Neural cell (in vitro differentiated cells): ENCODE results near the gene PRKCE.

Experiments
- EP300 ChIP-seq: fragments of 450-650 bp; conservative IDR thresholded peaks from 2 replicates; pipeline ENCODE4 v1.6.1; 2014; ENCODE audit warnings: antibody characterized with exemption, mild to moderate bottlenecking, moderate library complexity; ENCODE audit not compliant: poor library complexity, severe bottlenecking
- EZH2 ChIP-seq: fragments of 200-600, 300-800 bp; shearing (Covaris generic), sonication (generic); IDR thresholded peaks from 2 replicates; pipeline ENCODE4 v1.6.1; 2014; ENCODE audit warnings: antibody characterized with exemption, low read length, borderline replicate concordance, mild to moderate bottlenecking; ENCODE audit not compliant: insufficient read depth, poor library complexity, severe bottlenecking
- MXI1 ChIP-seq: fragments of 450-650 bp; conservative IDR thresholded peaks from 2 replicates; pipeline ENCODE4 v1.6.1; 2014; ENCODE audit warnings: antibody characterized with exemption, mild to moderate bottlenecking; ENCODE audit not compliant: poor library complexity, severe bottlenecking
- POLR2AphosphoS5 ChIP-seq: IDR thresholded peaks from 2 replicates; pipeline ENCODE4 v1.6.1; 2012
- RAD21 ChIP-seq: fragments of 450-650 bp; conservative IDR thresholded peaks from 2 replicates; pipeline ENCODE4 v1.6.1; 2014; ENCODE audit warnings: antibody characterized with exemption, mild to moderate bottlenecking, moderate library complexity
- SMC3 ChIP-seq: fragments of 450-650 bp; conservative IDR thresholded peaks from 2 replicates; pipeline ENCODE4 v1.6.1; 2014; ENCODE audit warnings: antibody characterized with exemption, mild to moderate bottlenecking, moderate library complexity; ENCODE audit not compliant: poor library complexity
- TAF1 ChIP-seq: IDR thresholded peaks from 2 replicates; pipeline ENCODE4 v1.6.1; 2012; ENCODE audit warnings: low read depth
- TF ChIP-seq, protein P1 (sequence below): fragments of 450-650 bp; IDR thresholded peaks from 2 replicates; pipeline ENCODE4 v1.5.1; 2014; ENCODE audit warnings: antibody characterized with exemption, mild to moderate bottlenecking, moderate library complexity; ENCODE audit not compliant: poor library complexity, severe bottlenecking
- TF ChIP-seq, protein P2 (sequence below): IDR thresholded peaks from 2 replicates; pipeline ENCODE4 v1.6.1; 2012; ENCODE audit warnings: borderline replicate concordance

DNA sequence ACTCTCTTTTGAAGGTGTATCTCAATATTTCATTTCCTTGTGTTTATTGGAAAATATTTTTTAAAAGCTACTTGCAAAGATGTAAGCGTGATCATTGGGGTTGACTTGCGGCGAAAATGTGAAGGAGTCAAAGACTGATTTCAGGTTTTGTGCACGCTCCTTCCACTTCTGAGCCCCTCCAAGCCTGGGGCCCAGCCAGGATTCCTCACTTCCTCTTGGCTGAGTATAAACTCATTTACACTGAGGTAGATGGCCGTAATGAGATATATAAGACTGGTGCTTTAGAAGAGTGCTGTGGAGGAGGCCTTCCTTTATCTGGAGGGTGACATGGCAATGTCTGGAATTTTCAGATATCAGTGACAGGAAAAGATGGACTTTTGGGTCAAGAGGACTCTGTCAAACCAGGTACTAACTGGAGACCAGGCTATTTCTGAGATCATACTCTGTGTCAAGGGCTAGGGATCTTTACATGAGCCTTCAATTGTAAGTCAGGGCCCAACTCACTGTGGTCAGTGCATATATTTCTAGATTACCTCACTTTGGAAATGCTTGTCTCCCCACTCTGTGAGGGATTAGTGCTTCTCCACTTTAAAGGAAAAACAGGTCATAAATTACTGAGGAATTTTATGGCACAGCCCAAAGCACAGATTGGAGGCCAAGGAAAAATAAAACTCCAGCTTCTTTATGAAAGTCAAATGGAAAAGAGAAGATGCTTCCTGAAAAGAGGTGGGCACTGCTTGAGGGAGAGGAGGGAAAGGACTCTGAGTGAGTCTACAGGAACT, 22.8 kb downstream of the PRKCE start:
- no peak for TF ChIP-seq POLR2AphosphoS5
- TF ChIP-seq EZH2, result no peak
- TF ChIP-seq RAD21, result no peak
- TF ChIP-seq, protein P1, sequence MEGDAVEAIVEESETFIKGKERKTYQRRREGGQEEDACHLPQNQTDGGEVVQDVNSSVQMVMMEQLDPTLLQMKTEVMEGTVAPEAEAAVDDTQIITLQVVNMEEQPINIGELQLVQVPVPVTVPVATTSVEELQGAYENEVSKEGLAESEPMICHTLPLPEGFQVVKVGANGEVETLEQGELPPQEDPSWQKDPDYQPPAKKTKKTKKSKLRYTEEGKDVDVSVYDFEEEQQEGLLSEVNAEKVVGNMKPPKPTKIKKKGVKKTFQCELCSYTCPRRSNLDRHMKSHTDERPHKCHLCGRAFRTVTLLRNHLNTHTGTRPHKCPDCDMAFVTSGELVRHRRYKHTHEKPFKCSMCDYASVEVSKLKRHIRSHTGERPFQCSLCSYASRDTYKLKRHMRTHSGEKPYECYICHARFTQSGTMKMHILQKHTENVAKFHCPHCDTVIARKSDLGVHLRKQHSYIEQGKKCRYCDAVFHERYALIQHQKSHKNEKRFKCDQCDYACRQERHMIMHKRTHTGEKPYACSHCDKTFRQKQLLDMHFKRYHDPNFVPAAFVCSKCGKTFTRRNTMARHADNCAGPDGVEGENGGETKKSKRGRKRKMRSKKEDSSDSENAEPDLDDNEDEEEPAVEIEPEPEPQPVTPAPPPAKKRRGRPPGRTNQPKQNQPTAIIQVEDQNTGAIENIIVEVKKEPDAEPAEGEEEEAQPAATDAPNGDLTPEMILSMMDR, result no peak
- no peak for TF ChIP-seq EP300
- TF ChIP-seq, protein P2, sequence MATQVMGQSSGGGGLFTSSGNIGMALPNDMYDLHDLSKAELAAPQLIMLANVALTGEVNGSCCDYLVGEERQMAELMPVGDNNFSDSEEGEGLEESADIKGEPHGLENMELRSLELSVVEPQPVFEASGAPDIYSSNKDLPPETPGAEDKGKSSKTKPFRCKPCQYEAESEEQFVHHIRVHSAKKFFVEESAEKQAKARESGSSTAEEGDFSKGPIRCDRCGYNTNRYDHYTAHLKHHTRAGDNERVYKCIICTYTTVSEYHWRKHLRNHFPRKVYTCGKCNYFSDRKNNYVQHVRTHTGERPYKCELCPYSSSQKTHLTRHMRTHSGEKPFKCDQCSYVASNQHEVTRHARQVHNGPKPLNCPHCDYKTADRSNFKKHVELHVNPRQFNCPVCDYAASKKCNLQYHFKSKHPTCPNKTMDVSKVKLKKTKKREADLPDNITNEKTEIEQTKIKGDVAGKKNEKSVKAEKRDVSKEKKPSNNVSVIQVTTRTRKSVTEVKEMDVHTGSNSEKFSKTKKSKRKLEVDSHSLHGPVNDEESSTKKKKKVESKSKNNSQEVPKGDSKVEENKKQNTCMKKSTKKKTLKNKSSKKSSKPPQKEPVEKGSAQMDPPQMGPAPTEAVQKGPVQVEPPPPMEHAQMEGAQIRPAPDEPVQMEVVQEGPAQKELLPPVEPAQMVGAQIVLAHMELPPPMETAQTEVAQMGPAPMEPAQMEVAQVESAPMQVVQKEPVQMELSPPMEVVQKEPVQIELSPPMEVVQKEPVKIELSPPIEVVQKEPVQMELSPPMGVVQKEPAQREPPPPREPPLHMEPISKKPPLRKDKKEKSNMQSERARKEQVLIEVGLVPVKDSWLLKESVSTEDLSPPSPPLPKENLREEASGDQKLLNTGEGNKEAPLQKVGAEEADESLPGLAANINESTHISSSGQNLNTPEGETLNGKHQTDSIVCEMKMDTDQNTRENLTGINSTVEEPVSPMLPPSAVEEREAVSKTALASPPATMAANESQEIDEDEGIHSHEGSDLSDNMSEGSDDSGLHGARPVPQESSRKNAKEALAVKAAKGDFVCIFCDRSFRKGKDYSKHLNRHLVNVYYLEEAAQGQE, result no peak
- no peak for TF ChIP-seq TAF1
- TF ChIP-seq MXI1, result no peak
- TF ChIP-seq SMC3, result no peak
